ENCODE results near the gene SPARCL1.
"Not testable (repeated sequence)": the region's sequence is repeated elsewhere in the genome, so short reads cannot be mapped to it uniquely, and the experiment has no call there.

SPARCL1 gene

DNA sequence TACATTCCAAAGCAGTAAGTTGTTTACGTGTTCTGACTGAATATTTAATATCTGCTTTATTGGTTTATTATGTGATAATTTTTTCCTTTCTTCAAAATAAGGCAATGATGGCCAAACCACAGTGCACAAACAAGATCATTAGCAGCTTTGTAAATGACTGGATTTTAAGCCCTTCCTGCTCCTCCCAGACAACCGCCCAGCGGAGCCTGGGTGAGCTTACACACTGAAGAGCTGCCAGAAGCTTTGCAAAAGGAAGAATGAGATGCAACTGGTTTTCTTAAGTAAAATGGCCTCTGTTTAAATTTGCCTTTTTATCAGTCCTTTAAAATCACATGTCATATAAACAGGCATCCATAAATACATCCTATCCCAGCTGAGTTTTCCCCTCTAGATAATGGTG, 52.2 kb downstream of the SPARCL1 start:
- peaks cover 6% of the 10 kb centered on the region; the same call in 1 of the 2 replicates for H3K4me1 ChIP-seq (ENCODE audit: insufficient read depth, low read length)
- no peak overlapping the region for H3K27ac ChIP-seq (ENCODE audit: low read length)
- H3K4me3 ChIP-seq (ENCODE audit: low read length), result no peak overlapping the region
- no peaks in the 10 kb centered on the region for H3K9me3 ChIP-seq (ENCODE audit: insufficient read depth, low read depth, low read length)
- no peaks in the 10 kb centered on the region for H3K27me3 ChIP-seq (ENCODE audit: insufficient read depth, low read length)
- H3K36me3 ChIP-seq (ENCODE audit: insufficient read depth, low read depth, low read length), result no peaks in the 10 kb centered on the region
- no peak overlapping the region for H3K9ac ChIP-seq (ENCODE audit: low read depth, low read length)

DNA sequence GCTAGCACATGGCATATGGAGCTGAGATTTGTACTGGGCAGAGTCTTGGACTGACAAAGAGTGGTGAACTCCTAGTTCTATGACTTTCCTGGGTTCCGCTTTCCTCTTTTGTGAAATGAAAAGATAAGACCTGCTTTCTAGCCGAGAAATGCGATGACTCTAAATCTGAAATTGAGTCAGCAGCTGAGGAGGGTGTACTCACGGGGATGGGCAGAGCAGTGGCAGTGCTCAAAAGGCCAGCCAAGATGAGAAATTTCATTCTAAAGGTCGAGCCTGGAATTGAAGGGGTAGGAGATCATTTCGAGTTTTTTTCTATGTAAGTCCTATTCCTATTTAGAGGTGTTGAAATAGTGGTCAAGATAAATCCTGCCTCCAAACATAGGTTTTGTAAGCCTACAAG, 59.8 kb downstream of the SPARCL1 start:
- no peaks in the 10 kb centered on the region for H3K27me3 ChIP-seq (ENCODE audit: insufficient read depth, low read length)
- H3K9ac ChIP-seq (ENCODE audit: low read depth, low read length), result no peak overlapping the region
- no peak overlapping the region for H3K4me3 ChIP-seq (ENCODE audit: low read length)
- H3K36me3 ChIP-seq (ENCODE audit: insufficient read depth, low read depth, low read length), result no peaks in the 10 kb centered on the region
- H3K9me3 ChIP-seq (ENCODE audit: insufficient read depth, low read depth, low read length), result no peaks in the 10 kb centered on the region
- no peaks in the 10 kb centered on the region for H3K4me1 ChIP-seq (ENCODE audit: insufficient read depth, low read length)
- no peak overlapping the region for H3K27ac ChIP-seq (ENCODE audit: low read length)

DNA sequence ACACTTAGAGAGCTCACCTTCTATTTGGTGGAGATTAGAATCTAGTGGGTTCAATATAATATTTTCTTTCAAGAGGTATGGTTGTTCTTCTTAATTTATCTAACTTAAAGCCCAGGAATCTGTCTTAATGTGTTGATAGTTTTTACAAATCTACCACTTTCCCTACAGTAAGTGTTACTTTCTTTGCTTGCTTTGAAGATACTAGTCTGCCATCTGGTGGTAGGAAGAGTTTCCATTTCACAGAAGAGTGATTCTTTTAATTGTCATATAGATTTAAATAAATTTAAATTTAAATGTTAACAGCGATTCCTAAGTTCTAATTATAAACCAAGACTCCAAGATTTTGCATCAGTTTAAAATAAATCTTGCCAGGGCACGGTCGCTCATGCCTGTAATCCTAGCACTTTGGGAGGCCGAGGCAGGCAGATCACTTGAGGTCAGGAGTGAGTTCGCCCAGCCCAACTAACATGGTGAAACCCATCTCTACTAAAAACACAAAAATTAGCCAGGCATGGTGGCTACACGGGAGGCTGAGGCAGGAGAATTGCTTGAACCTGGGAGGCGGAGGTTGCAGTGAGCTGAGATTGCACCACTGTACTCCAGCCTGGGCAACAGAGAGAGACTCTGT, 63.3 kb downstream of the SPARCL1 start:
- Histone ChIP-seq H3K4me1 (ENCODE audit: insufficient read depth, low read length) (peaks cover 8% of the 10 kb centered on the region), H3K4me3 (ENCODE audit: low read length) (no peak overlapping the region), H3K9me3 (ENCODE audit: insufficient read depth, low read depth, low read length) (no peaks in the 10 kb centered on the region), H3K9ac (ENCODE audit: low read depth, low read length) (no peak overlapping the region), H3K27ac (ENCODE audit: low read length) (no peak overlapping the region), H3K36me3 (ENCODE audit: insufficient read depth, low read depth, low read length) (no peaks in the 10 kb centered on the region), H3K27me3 (ENCODE audit: insufficient read depth, low read length) (no peaks in the 10 kb centered on the region)

DNA sequence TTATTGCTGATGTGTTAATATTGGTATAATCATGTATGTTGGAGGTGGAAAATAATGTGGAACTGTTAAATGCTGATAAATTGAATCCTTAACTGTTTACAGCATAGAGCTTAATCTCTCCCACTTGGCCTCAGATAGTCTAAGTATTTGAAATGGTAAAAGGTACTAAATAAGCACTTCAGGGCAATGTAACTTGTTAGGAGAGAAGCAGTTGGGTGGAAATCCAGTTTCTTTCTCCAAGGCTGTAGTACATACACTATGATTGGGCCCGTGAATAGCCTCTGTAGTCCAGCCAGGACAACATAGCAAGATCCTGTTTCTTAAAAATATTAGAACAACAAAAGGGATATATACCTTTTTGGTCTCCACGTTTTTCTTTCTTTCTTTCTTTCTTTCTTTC, 67.1 kb downstream of the SPARCL1 start:
- Histone ChIP-seq H3K27ac (ENCODE audit: low read length) (no peak overlapping the region), H3K36me3 (ENCODE audit: insufficient read depth, low read depth, low read length) (peaks cover 18% of the 10 kb centered on the region; the same call in 1 of the 2 replicates)

GRCh38 chr4:87461281-87461700, 67.9 kb downstream of the SPARCL1 start:
- peaks cover 8% of the 10 kb centered on the region for H3K4me1 ChIP-seq (ENCODE audit: insufficient read depth, low read length)
- H3K9me3 ChIP-seq (ENCODE audit: insufficient read depth, low read depth, low read length), result no peaks in the 10 kb centered on the region
- no peaks in the 10 kb centered on the region for H3K27me3 ChIP-seq (ENCODE audit: insufficient read depth, low read length)
- no peak overlapping the region for H3K4me3 ChIP-seq (ENCODE audit: low read length)
- H3K27ac ChIP-seq (ENCODE audit: low read length), result no peak overlapping the region
- peaks cover 18% of the 10 kb centered on the region; the same call in 1 of the 2 replicates for H3K36me3 ChIP-seq (ENCODE audit: insufficient read depth, low read depth, low read length)
- no peak overlapping the region for H3K9ac ChIP-seq (ENCODE audit: low read depth, low read length)

More for the DNA sequence above, 67.1 kb downstream of the SPARCL1 start:
- Histone ChIP-seq H3K27me3 (ENCODE audit: insufficient read depth, low read length) (no peaks in the 10 kb centered on the region), H3K9me3 (ENCODE audit: insufficient read depth, low read depth, low read length) (no peaks in the 10 kb centered on the region), H3K4me1 (ENCODE audit: insufficient read depth, low read length) (peaks cover 8% of the 10 kb centered on the region), H3K4me3 (ENCODE audit: low read length) (no peak overlapping the region), H3K9ac (ENCODE audit: low read depth, low read length) (no peak overlapping the region)

DNA sequence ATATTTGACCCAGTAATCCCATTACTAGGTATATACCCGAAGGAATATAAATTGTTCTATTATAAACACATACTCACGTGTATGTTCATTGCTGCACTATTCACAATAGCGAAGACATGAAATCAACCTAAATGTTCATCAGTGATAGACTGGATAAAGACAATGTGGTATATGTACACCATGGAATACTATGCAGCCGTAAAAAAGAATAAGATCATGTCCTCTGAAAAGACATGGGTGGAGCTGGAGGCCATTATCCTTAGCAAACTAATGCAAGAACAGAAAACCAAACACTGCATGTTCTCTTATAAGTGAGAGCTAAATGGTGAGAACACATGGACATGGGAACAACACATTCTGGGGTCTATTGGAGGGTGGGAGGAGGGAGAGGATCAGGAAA, 70.3 kb downstream of the SPARCL1 start:
- peaks cover 31% of the 10 kb centered on the region for H3K36me3 ChIP-seq (ENCODE audit: insufficient read depth, low read depth, low read length)
- no peaks in the 10 kb centered on the region for H3K27me3 ChIP-seq (ENCODE audit: insufficient read depth, low read length)
- no peak overlapping the region for H3K27ac ChIP-seq (ENCODE audit: low read length)
- no peak overlapping the region for H3K9ac ChIP-seq (ENCODE audit: low read depth, low read length)
- peaks cover 8% of the 10 kb centered on the region for H3K4me1 ChIP-seq (ENCODE audit: insufficient read depth, low read length)
- H3K9me3 ChIP-seq (ENCODE audit: insufficient read depth, low read depth, low read length), result no peaks in the 10 kb centered on the region
- H3K4me3 ChIP-seq (ENCODE audit: low read length), result no peak overlapping the region

GRCh38 chr4:87451537-87451936, 77.6 kb downstream of the SPARCL1 start:
- H3K9ac ChIP-seq (ENCODE audit: low read depth, low read length), result no peak overlapping the region
- H3K4me3 ChIP-seq (ENCODE audit: low read length), result no peak overlapping the region
- H3K36me3 ChIP-seq (ENCODE audit: insufficient read depth, low read depth, low read length), result peaks cover 56% of the 10 kb centered on the region
- no peaks in the 10 kb centered on the region for H3K9me3 ChIP-seq (ENCODE audit: insufficient read depth, low read depth, low read length)
- H3K27ac ChIP-seq (ENCODE audit: low read length), result no peak overlapping the region
- no peaks in the 10 kb centered on the region for H3K4me1 ChIP-seq (ENCODE audit: insufficient read depth, low read length)
- H3K27me3 ChIP-seq (ENCODE audit: insufficient read depth, low read length), result no peaks in the 10 kb centered on the region

- peaks cover 63% of the 10 kb centered on the region for H3K36me3 ChIP-seq (ENCODE audit: insufficient read depth, low read depth, low read length)
Measured at GRCh38 chr4:87446375-87446774, 82.8 kb downstream of the SPARCL1 start.

GRCh38 chr4:87445964-87446363, 83.2 kb downstream of the SPARCL1 start:
- H3K9ac ChIP-seq (ENCODE audit: low read depth, low read length), result no peak overlapping the region
- H3K4me3 ChIP-seq (ENCODE audit: low read length), result no peak overlapping the region
- H3K27ac ChIP-seq (ENCODE audit: low read length), result no peak overlapping the region
- no peaks in the 10 kb centered on the region for H3K9me3 ChIP-seq (ENCODE audit: insufficient read depth, low read depth, low read length)
- peaks cover 60% of the 10 kb centered on the region for H3K36me3 ChIP-seq (ENCODE audit: insufficient read depth, low read depth, low read length)
- H3K4me1 ChIP-seq (ENCODE audit: insufficient read depth, low read length), result no peaks in the 10 kb centered on the region
- no peaks in the 10 kb centered on the region for H3K27me3 ChIP-seq (ENCODE audit: insufficient read depth, low read length)

More at GRCh38 chr4:87446375-87446774, 82.8 kb downstream of the SPARCL1 start:
- H3K27ac ChIP-seq (ENCODE audit: low read length); H3K27me3 ChIP-seq (ENCODE audit: insufficient read depth, low read length); H3K4me1 ChIP-seq (ENCODE audit: insufficient read depth, low read length); H3K9me3 ChIP-seq (ENCODE audit: insufficient read depth, low read depth, low read length); H3K9ac ChIP-seq (ENCODE audit: low read depth, low read length); H3K4me3 ChIP-seq (ENCODE audit: low read length): not testable (repeated sequence)

DNA sequence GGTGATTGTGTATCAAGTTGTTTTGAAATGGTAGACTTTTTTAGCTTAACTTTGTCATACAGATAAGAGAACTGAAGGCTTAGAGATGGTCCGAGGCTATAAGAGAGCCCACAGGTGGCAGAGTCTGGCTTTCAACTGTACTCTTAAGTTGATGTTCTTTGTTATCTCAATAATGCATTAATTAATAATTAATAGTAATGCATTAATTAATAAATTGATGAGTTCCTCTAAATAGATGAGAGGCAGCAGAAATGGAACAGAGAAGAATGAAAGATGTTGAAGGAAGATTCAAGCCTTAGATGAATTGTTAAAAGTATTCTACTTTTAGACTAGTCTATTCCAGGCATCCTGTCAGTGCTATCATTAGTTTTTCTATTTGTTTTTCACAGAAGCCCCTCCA, 84.4 kb downstream of the SPARCL1 start:
- Histone ChIP-seq H3K9ac (ENCODE audit: low read depth, low read length) (no peak overlapping the region), H3K4me1 (ENCODE audit: insufficient read depth, low read length) (no peaks in the 10 kb centered on the region), H3K27ac (ENCODE audit: low read length) (no peak overlapping the region), H3K27me3 (ENCODE audit: insufficient read depth, low read length) (no peaks in the 10 kb centered on the region), H3K36me3 (ENCODE audit: insufficient read depth, low read depth, low read length) (peaks cover 56% of the 10 kb centered on the region), H3K9me3 (ENCODE audit: insufficient read depth, low read depth, low read length) (no peaks in the 10 kb centered on the region), H3K4me3 (ENCODE audit: low read length) (no peak overlapping the region)

DNA sequence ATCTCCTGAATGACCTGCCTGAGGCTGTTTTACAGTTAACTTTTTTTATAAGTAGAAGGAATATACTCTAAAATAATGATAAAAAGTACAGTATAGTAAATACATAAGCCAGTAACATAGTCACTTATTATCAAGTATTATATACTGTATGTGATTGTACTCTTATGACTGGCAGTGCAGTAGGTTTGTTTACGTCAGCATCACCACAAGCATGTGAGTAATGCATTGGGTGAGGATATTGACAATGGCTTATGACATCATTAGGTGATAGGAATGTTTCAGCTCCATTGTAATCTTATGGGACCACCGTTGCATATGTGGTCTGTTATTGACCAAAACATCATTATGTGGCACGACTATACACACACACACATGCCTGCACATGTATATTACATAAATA, 86.3 kb downstream of the SPARCL1 start:
- Histone ChIP-seq H3K9me3 (ENCODE audit: insufficient read depth, low read depth, low read length) (no peaks in the 10 kb centered on the region), H3K9ac (ENCODE audit: low read depth, low read length) (no peak overlapping the region), H3K27me3 (ENCODE audit: insufficient read depth, low read length) (no peaks in the 10 kb centered on the region), H3K4me3 (ENCODE audit: low read length) (no peak overlapping the region), H3K4me1 (ENCODE audit: insufficient read depth, low read length) (no peaks in the 10 kb centered on the region), H3K27ac (ENCODE audit: low read length) (no peak overlapping the region), H3K36me3 (ENCODE audit: insufficient read depth, low read depth, low read length) (peaks cover 64% of the 10 kb centered on the region)

DNA sequence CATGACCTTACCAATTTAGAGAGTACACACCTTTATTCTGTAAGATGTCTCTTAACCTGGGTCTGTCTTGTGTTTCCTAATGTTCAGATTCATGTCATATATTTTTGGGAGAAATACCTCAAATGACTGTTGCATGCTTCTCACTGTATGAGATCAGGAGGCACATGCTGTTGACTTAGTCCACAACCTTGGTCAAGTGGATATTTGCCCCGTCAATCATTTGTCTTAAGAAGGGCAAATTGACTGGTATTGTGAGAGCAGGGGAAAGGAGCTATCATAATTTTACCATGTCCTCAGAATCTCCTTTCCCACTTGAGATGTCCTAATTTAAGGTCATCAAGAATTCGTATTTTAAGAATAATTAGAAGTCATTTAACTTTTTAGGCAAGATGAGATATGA, 95.8 kb downstream of the SPARCL1 start:
- Histone ChIP-seq H3K4me3 (ENCODE audit: low read length) (no peak overlapping the region), H3K27ac (ENCODE audit: low read length) (no peak overlapping the region), H3K36me3 (ENCODE audit: insufficient read depth, low read depth, low read length) (peaks cover 31% of the 10 kb centered on the region), H3K4me1 (ENCODE audit: insufficient read depth, low read length) (no peaks in the 10 kb centered on the region; the same call in 1 of the 2 replicates), H3K27me3 (ENCODE audit: insufficient read depth, low read length) (no peaks in the 10 kb centered on the region), H3K9ac (ENCODE audit: low read depth, low read length) (no peak overlapping the region), H3K9me3 (ENCODE audit: insufficient read depth, low read depth, low read length) (no peaks in the 10 kb centered on the region)
